BE2C (cell line): ENCODE measurements around the gene IL20RA.
"Not testable (repeated sequence)": the region's sequence is repeated elsewhere in the genome, so short reads cannot be mapped to it uniquely, and the experiment has no call there.

ENCODE experiments used
- DNase-seq: peaks from one replicate; pipeline ENCODE4 v3.0.0-alpha.2; 2020
- H3K27me3 ChIP-seq: fragments of 250-450 bp; sonication (Bioruptor Pico); 2 replicates; pipeline ENCODE4 v1.5.1; 2020; ENCODE audit warnings: mild to moderate bottlenecking
- H3K36me3 ChIP-seq: fragments of 250-450 bp; sonication (Bioruptor Pico); 2 replicates; pipeline ENCODE4 v1.5.1; 2020; ENCODE audit warnings: mild to moderate bottlenecking
- H3K4me1 ChIP-seq: fragments of 250-450 bp; sonication (Bioruptor Pico); 2 replicates; pipeline ENCODE4 v1.5.1; 2020
- H3K4me3 ChIP-seq: 2 replicates; pipeline ENCODE4 v1.5.1; 2011; ENCODE audit warnings: low read depth, low read length
- H3K9me3 ChIP-seq: fragments of 250-450 bp; sonication (Bioruptor Pico); 2 replicates; pipeline ENCODE4 v1.5.1; 2020
- TF ChIP-seq, protein P1 (sequence below): IDR thresholded peaks from 2 replicates; pipeline ENCODE4 v1.5.1; 2012; ENCODE audit warnings: mild to moderate bottlenecking, low read depth, low read length

The IL20RA gene

DNA sequence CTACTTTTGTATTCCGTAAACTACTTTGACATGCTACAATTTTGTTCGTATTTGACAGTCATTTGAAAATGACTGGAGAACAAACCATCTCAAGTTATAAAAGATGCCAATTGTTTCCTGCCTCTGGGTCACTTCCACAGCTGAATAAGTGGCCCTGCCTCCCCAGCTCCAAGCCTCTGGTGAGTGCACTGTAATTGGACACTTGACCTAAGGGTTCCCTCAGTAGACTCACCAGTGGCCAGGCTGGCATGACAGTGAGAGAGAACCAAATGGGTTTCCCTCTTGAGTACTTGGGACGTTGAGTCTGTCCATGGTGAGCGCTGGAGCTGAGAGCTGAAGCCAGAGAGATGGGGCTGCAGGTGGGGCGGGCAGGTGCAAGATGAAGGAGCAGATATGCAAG lies 65.6 kb downstream of the IL20RA start:
- TF ChIP-seq, protein P1, sequence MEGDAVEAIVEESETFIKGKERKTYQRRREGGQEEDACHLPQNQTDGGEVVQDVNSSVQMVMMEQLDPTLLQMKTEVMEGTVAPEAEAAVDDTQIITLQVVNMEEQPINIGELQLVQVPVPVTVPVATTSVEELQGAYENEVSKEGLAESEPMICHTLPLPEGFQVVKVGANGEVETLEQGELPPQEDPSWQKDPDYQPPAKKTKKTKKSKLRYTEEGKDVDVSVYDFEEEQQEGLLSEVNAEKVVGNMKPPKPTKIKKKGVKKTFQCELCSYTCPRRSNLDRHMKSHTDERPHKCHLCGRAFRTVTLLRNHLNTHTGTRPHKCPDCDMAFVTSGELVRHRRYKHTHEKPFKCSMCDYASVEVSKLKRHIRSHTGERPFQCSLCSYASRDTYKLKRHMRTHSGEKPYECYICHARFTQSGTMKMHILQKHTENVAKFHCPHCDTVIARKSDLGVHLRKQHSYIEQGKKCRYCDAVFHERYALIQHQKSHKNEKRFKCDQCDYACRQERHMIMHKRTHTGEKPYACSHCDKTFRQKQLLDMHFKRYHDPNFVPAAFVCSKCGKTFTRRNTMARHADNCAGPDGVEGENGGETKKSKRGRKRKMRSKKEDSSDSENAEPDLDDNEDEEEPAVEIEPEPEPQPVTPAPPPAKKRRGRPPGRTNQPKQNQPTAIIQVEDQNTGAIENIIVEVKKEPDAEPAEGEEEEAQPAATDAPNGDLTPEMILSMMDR: no peak
- DNase-seq: no peak

DNA sequence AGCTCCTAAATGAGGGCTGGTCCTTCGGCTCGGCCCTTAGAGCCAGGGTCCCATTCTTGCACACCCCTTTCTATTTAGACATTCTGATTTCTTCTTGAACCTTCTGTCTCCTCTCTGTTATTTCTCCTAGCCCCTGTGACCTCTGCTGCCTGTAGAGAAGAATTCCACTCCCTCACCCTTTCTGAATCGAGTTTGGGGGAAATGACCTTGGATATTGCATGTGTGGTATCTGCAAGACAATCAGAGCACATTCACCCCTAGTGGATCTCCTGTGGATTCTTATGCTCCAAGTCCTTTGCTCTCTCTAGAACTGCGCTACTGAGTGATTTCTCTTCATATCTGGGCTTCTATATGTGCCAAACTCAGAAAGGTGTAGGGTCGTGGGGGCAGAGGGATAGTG lies 67.7 kb downstream of the IL20RA start:
- DNase-seq: no peak
- Histone ChIP-seq H3K27me3 (no peaks in the 10 kb centered on the region), H3K36me3 (peaks cover 84% of the 10 kb centered on the region), H3K4me1 (peaks cover 45% of the 10 kb centered on the region), H3K4me3 (no peak overlapping the region), H3K9me3 (no peaks in the 10 kb centered on the region)
- TF ChIP-seq, protein P1: no peak

More for the DNA sequence above, 65.6 kb downstream of the IL20RA start:
- peaks cover 56% of the 10 kb centered on the region for H3K4me1 ChIP-seq
- no peaks in the 10 kb centered on the region for H3K27me3 ChIP-seq
- peaks cover 78% of the 10 kb centered on the region for H3K36me3 ChIP-seq
- H3K9me3 ChIP-seq: no peaks in the 10 kb centered on the region
- no peak overlapping the region for H3K4me3 ChIP-seq

DNA sequence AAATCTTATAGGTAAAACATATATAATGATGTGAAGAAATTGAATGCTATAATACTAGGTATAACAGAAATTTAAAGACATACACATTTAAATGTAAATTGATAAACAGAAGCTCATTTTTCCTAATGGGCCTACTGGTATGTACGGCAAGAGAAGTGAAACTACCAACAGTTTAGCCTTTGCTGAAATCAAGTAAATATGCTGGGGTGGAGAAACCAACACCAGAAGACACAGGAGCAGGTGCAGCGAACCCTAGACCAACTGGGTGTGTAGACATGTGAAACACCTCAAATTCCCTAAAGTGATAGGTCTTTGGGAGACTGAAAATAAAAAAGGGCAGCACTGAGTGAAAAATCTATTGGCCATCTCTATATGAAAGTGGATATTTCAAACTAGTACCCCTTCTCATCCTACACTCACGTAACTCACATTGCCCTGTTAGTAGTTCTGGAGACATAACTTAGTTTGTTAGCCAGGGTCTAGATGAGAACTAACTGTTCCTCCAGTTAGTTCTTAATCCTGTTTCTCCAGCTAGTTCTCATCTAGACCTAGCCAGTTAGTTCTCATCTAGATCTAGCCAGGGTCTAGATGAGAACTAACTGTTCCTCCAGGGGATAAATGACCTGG lies 69.6 kb downstream of the IL20RA start:
- H3K27me3 ChIP-seq: no peaks in the 10 kb centered on the region
- H3K36me3 ChIP-seq: peaks cover 73% of the 10 kb centered on the region
- peaks cover 39% of the 10 kb centered on the region for H3K4me1 ChIP-seq
- TF ChIP-seq, protein P1: no peak
- no peak for DNase-seq
- H3K9me3 ChIP-seq: no peaks in the 10 kb centered on the region
- no peak overlapping the region for H3K4me3 ChIP-seq

DNA sequence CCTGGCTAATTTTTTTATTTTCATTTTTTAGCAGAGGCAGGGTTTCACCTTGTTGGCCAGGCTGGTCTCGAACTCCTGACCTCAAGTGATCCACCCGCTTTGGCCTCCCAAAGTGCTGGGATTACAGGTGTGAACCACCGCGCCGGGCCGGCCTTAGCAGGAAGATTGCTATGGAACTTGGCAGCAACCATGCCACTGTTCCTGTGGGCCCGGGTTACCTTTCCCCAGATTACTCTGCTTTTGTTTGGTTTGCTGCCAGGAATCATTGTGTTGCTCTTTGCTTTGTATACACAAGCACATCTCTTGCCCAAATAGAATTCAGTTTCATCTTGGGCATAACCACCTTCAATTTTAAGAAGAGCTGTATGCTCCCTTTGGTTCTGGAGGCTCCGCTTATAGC lies 71.0 kb downstream of the IL20RA start:
- peaks cover 58% of the 10 kb centered on the region for H3K36me3 ChIP-seq
- DNase-seq, H3K27me3 ChIP-seq, H3K4me3 ChIP-seq, H3K9me3 ChIP-seq: not testable (repeated sequence)
- peaks cover 26% of the 10 kb centered on the region for H3K4me1 ChIP-seq

DNA sequence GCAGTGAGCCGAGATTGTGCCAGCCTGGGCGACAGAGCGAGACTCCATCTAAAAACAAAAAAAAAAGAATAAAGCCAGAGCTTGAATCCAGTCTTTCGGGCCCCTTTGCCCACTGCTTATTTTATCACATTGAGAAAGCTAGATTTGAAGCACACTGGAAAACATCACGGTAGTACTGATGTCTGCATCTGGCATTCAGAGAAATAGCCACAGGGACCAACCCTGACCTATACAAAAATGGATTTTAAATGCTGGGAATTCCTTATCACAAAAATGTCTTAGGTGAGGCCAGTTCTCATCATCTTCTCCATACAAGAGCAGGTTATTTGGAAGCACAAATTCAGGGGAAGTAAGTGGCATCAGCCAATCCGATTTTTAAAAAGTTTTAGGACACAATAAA lies 73.2 kb downstream of the IL20RA start:
- H3K4me1 ChIP-seq: peaks cover 27% of the 10 kb centered on the region
- no peaks in the 10 kb centered on the region for H3K9me3 ChIP-seq
- no peak overlapping the region for H3K4me3 ChIP-seq
- TF ChIP-seq, protein P1: no peak
- no peaks in the 10 kb centered on the region for H3K27me3 ChIP-seq
- DNase-seq: no peak
- H3K36me3 ChIP-seq: peaks cover 37% of the 10 kb centered on the region

DNA sequence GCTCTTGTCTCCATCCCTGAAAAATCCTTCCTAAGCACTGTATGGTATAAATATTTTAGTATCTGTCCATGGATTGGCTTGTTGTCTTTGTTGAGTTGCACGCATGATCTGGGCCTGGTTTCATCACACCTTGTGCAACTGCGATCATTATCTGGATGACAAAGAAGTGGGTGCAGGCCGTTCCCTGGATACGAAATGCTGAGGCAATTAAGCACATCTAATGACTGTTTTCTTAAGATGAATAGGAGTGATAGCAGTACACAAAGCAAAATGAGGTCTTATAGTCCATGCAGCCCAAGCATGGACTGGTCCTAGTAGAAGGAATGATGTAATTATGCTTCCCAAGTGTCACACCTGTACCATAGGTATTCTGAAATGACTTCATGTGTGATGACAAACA lies 74.8 kb downstream of the IL20RA start:
- TF ChIP-seq, protein P1: no peak

More for the DNA sequence above, 74.8 kb downstream of the IL20RA start:
- H3K36me3 ChIP-seq: peaks cover 29% of the 10 kb centered on the region
- H3K27me3 ChIP-seq: no peaks in the 10 kb centered on the region
- H3K9me3 ChIP-seq: no peaks in the 10 kb centered on the region
- DNase-seq: peak; percentile 60
- peaks cover 22% of the 10 kb centered on the region for H3K4me1 ChIP-seq
- H3K4me3 ChIP-seq: peak overlapping the region; percentile 31
